GM23338 (cell line): ENCODE measurements around the gene MORN4. TPM values are rescaled to one million over a fixed set of nuclear protein-coding genes. Genes with fewer than 3 reads are reported as not detected.

Source experiments
- ATAC-seq: fragments of 200-7000 bp; cut with Tn5 transposase; 3 replicates; pipeline ENCODE4 v1.9.1; 2020
- DNase-seq: peaks from one replicate; pipeline ENCODE4 v3.0.0-alpha.2; 2015; ENCODE audit warnings: low spot score
- H2AFZ ChIP-seq: fragments of 200-600 bp; sonication (generic); 2 replicates; pipeline ENCODE4 v1.8.0; 2016; ENCODE audit warnings: antibody characterized with exemption, mild to moderate bottlenecking, moderate library complexity
- H3F3A ChIP-seq: fragments of 200-600 bp; sonication (generic); replicated peaks from 2 replicates; pipeline ENCODE4 v1.8.0; 2017; ENCODE audit warnings: antibody characterized with exemption, mixed run types, low read depth
- H3K27ac ChIP-seq: fragments of 200-600 bp; sonication (generic); 2 replicates; pipeline ENCODE4 v1.6.1; 2016; ENCODE audit warnings: low read depth
- H3K27me3 ChIP-seq: fragments of 200-600 bp; sonication (generic); 2 replicates; pipeline ENCODE4 v1.8.0; 2016; ENCODE audit warnings: mild to moderate bottlenecking, mixed run types, moderate library complexity; ENCODE audit not compliant: insufficient read depth
- H3K36me3 ChIP-seq: fragments of 200-600 bp; sonication (generic); 2 replicates; pipeline ENCODE4 v1.8.0; 2016; ENCODE audit warnings: mild to moderate bottlenecking; ENCODE audit not compliant: insufficient read depth
- H3K4me1 ChIP-seq: fragments of 200-600 bp; sonication (generic); 2 replicates; pipeline ENCODE4 v1.8.0; 2016; ENCODE audit warnings: mild to moderate bottlenecking, moderate library complexity; ENCODE audit not compliant: insufficient read depth
- H3K4me2 ChIP-seq: fragments of 200-600 bp; sonication (generic); 2 replicates; pipeline ENCODE4 v1.7.1; 2017; ENCODE audit warnings: mixed run types
- H3K4me3 ChIP-seq: fragments of 200-600 bp; sonication (generic); 2 replicates; pipeline ENCODE4 v1.6.1; 2016; ENCODE audit warnings: mixed run types
- H3K79me2 ChIP-seq: fragments of 200-600 bp; sonication (generic); replicated peaks from 2 replicates; pipeline ENCODE4 v1.8.0; 2017; ENCODE audit warnings: mild to moderate bottlenecking; ENCODE audit not compliant: insufficient read depth
- H3K9me2 ChIP-seq: fragments of 200-600 bp; sonication (generic); 2 replicates; pipeline ENCODE4 v1.8.0; 2017; ENCODE audit not compliant: insufficient read depth
- H4K20me1 ChIP-seq: fragments of 200-600 bp; sonication (generic); replicated peaks from 2 replicates; pipeline ENCODE4 v1.8.0; 2017; ENCODE audit warnings: mild to moderate bottlenecking; ENCODE audit not compliant: insufficient read depth
- H3K27ac Mint-ChIP-seq: 2 replicates; pipeline ENCODE4 v1.8.0; 2020; ENCODE audit warnings: inconsistent platforms, mild to moderate bottlenecking, moderate library complexity, mixed read lengths
- H3K27me3 Mint-ChIP-seq: 3 replicates; pipeline ENCODE4 v1.8.0; 2022; ENCODE audit warnings: low read depth, mild to moderate bottlenecking, moderate library complexity, mixed read lengths, inconsistent platforms; ENCODE audit not compliant: insufficient read depth, poor library complexity
- H3K36me3 Mint-ChIP-seq: 3 replicates; pipeline ENCODE4 v1.8.0; 2021; ENCODE audit warnings: low read depth, mild to moderate bottlenecking, inconsistent platforms, moderate library complexity, mixed read lengths
- H3K4me1 Mint-ChIP-seq: 3 replicates; pipeline ENCODE4 v1.8.0; 2020; ENCODE audit warnings: mild to moderate bottlenecking, inconsistent platforms, mixed read lengths
- H3K4me3 Mint-ChIP-seq: 3 replicates; pipeline ENCODE4 v1.8.0; 2021; ENCODE audit warnings: moderate library complexity, mild to moderate bottlenecking, inconsistent platforms, mixed read lengths
- H3K9me3 Mint-ChIP-seq: 3 replicates; pipeline ENCODE4 v1.8.0; 2020; ENCODE audit warnings: moderate library complexity, mild to moderate bottlenecking, inconsistent platforms, mixed read lengths
- JUNB ChIP-seq: IDR thresholded peaks from one replicate; pipeline ENCODE4 v1.6.1; 2016; ENCODE audit warnings: antibody characterized with exemption; ENCODE audit not compliant: unreplicated experiment
- NANOG ChIP-seq: IDR thresholded peaks from 2 replicates; pipeline ENCODE4 v1.6.1; 2016; ENCODE audit warnings: antibody characterized with exemption, borderline replicate concordance
- STAT1 ChIP-seq: IDR thresholded peaks from one replicate; pipeline ENCODE4 v1.6.1; 2016; ENCODE audit warnings: antibody characterized with exemption; ENCODE audit not compliant: unreplicated experiment
- polyA plus RNA-seq: library from polyadenylated mRNA; unstranded; fragments of >200 nt; fragmentation: Nextera tagmentation; extraction: Ambion mirVana; gene quantifications from 2 replicates; pipeline ENCODE4 v1.2.1, GENCODE V29; 2016
- total RNA-seq: library from RNA; depleted of rRNA; stranded (reverse); fragments of >200 nt; shearing (Covaris generic); gene quantifications from 2 replicates; pipeline ENCODE4 v1.2.3, GENCODE V29; 2014
- TF ChIP-seq, protein P1 (sequence below): fragments of 250-450 bp; sonication (Bioruptor Pico); IDR thresholded peaks from 2 replicates; pipeline ENCODE4 v1.5.0; 2020; ENCODE audit warnings: mild to moderate bottlenecking, moderate library complexity

Gene MORN4
- total and polyA plus RNA-seq, 2 experiments from 2014 or later: 9.0 to 50.0 TPM

DNA sequence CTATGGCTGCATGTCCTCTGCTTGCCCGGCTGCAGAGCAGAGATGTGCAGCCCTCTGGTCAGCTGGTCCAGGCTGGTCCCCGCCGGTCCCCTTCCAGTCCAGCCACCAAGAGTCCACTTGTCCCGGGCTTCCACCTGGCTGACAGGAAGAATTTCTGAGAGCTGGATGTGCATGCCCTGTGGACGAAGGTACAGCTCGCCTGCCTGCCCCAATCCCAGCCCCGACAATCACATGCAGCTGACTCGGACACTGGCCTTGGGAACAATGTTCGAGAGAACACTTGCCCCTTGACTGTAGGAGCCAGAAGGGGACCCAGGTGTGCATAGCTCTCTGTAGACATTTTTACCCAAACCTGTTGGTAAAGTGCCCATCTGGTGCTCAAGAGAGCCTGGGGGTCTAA, 41.9 kb upstream of the MORN4 start (continued):
- TF ChIP-seq, protein P1, sequence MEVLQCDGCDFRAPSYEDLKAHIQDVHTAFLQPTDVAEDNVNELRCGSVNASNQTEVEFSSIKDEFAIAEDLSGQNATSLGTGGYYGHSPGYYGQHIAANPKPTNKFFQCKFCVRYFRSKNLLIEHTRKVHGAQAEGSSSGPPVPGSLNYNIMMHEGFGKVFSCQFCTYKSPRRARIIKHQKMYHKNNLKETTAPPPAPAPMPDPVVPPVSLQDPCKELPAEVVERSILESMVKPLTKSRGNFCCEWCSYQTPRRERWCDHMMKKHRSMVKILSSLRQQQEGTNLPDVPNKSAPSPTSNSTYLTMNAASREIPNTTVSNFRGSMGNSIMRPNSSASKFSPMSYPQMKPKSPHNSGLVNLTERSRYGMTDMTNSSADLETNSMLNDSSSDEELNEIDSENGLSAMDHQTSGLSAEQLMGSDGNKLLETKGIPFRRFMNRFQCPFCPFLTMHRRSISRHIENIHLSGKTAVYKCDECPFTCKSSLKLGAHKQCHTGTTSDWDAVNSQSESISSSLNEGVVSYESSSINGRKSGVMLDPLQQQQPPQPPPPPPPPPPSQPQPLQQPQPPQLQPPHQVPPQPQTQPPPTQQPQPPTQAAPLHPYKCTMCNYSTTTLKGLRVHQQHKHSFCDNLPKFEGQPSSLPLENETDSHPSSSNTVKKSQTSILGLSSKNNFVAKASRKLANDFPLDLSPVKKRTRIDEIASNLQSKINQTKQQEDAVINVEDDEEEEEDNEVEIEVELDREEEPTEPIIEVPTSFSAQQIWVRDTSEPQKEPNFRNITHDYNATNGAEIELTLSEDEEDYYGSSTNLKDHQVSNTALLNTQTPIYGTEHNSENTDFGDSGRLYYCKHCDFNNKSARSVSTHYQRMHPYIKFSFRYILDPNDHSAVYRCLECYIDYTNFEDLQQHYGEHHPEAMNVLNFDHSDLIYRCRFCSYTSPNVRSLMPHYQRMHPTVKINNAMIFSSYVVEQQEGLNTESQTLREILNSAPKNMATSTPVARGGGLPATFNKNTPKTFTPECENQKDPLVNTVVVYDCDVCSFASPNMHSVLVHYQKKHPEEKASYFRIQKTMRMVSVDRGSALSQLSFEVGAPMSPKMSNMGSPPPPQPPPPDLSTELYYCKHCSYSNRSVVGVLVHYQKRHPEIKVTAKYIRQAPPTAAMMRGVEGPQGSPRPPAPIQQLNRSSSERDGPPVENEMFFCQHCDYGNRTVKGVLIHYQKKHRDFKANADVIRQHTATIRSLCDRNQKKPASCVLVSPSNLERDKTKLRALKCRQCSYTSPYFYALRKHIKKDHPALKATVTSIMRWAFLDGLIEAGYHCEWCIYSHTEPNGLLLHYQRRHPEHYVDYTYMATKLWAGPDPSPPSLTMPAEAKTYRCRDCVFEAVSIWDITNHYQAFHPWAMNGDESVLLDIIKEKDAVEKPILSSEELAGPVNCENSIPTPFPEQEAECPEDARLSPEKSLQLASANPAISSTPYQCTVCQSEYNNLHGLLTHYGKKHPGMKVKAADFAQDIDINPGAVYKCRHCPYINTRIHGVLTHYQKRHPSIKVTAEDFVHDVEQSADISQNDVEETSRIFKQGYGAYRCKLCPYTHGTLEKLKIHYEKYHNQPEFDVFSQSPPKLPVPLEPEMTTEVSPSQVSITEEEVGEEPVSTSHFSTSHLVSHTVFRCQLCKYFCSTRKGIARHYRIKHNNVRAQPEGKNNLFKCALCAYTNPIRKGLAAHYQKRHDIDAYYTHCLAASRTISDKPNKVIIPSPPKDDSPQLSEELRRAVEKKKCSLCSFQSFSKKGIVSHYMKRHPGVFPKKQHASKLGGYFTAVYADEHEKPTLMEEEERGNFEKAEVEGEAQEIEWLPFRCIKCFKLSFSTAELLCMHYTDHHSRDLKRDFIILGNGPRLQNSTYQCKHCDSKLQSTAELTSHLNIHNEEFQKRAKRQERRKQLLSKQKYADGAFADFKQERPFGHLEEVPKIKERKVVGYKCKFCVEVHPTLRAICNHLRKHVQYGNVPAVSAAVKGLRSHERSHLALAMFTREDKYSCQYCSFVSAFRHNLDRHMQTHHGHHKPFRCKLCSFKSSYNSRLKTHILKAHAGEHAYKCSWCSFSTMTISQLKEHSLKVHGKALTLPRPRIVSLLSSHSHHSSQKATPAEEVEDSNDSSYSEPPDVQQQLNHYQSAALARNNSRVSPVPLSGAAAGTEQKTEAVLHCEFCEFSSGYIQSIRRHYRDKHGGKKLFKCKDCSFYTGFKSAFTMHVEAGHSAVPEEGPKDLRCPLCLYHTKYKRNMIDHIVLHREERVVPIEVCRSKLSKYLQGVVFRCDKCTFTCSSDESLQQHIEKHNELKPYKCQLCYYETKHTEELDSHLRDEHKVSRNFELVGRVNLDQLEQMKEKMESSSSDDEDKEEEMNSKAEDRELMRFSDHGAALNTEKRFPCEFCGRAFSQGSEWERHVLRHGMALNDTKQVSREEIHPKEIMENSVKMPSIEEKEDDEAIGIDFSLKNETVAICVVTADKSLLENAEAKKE: no peak

DNA sequence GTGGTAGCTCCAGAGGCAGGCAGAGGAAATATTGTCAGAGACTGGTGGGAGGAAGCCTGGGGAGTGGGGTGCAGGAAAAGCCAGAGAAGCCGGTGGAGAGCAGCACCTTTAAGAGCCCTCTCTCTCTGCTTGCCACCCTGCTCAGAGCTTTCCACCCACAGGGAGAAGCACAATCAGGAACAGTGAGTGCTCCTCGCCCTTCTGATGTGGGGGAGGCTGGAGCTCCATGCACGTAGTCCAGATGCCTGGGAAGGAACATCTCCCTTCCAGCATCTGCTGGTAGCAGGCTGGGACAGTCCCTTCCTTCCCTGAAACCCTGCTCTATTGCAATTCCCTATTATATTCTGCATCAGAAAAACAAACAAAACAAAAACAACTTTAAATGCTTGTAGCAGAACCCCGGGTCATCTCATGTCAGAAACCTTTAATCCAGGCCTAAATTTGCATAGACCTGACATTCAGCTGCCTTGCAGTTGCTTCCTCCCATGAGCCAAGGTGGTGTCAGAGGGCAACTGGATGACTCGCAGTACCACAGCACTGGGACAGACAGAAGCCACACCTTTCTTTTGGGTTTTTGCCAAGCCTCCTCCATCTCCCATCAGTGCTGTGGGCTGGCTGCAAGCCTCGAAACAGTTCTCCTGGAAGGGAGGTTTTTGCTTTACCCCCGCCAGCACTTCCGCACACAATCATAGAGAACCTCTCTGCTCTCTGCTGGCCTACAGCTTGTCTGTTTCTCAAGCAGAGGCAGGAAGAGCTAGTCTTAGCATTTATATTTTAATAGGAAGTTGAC, 40.6 kb upstream of the MORN4 start:
- Histone ChIP-seq H3K79me2 (no peaks in the 10 kb centered on the region), H3F3A (no peaks in the 10 kb centered on the region; the same call in 1 of the 2 replicates), H3K4me1 (no peaks in the 10 kb centered on the region), H3K9me2 (no peaks in the 10 kb centered on the region), H3K36me3 (peaks cover 18% of the 10 kb centered on the region), H2AFZ (no peak overlapping the region), H3K4me3 (no peak overlapping the region), H3K4me2 (no peak overlapping the region), H3K27ac (no peak overlapping the region), H4K20me1 (no peaks in the 10 kb centered on the region; the same call in 1 of the 2 replicates), H3K27me3 (no peaks in the 10 kb centered on the region)
- Mint-ChIP-seq H3K4me3 (no peak overlapping the region), H3K27ac (no peak overlapping the region), H3K9me3 (no peaks in the 10 kb centered on the region), H3K27me3 (peaks cover 3% of the 10 kb centered on the region), H3K4me1 (no peaks in the 10 kb centered on the region), H3K36me3 (peaks cover 56% of the 10 kb centered on the region)
- DNase-seq: no peak
- no peak for ATAC-seq
- no peak for TF ChIP-seq STAT1
- TF ChIP-seq NANOG: no peak
- no peak for TF ChIP-seq JUNB
- TF ChIP-seq, protein P1: no peak
